Measurements from ENCODE around the gene DOCK4. TPM values are rescaled to one million over a fixed set of nuclear protein-coding genes. Genes with fewer than 3 reads are reported as not detected.

The DOCK4 gene
- total and polyA plus RNA-seq, 2 of the 8 experiments (the other 6 are each of a cell fraction or from before 2014, with no cell fraction given) = 5.1 to 23.6 TPM

- TF ChIP-seq BACH1 (IDR thresholded peaks at IDR 0.05; ENCODE audit: low read length) (no peak), MAFK (IDR thresholded peaks at IDR 0.05; ENCODE audit: low read depth, low read length) (no peak)
These were observed 108.7 kb downstream of the DOCK4 start (continued) for GRCh38 chr7:112097524-112097923.

Measured in H1 (cell line).